H1 (cell line): ENCODE results near the gene DYNLRB1. TPM values are rescaled to one million over a fixed set of nuclear protein-coding genes. Genes with fewer than 3 reads are reported as not detected.

Source experiments
- CTCF ChIA-PET: fragments of 300-600 bp; sonication (Branson Sonifier 250); formaldehyde crosslinking; loops from one replicate; lab custom pipeline; 2021; ENCODE audit not compliant: partially characterized antibody; lab: Charles Lee
- POLR2A ChIA-PET: fragments of 300-600 bp; sonication (Branson Sonifier 250); formaldehyde crosslinking; loops from one replicate; lab custom pipeline; 2021; ENCODE audit warnings: inconsistent platforms; ENCODE audit not compliant: partially characterized antibody; lab: Charles Lee
- DNase-seq, 2 experiments: peaks; one replicate each; pipeline versions ENCODE4 v3.0.0 to v3.0.0-alpha.2; 2010 to 2022; ENCODE audit warnings: low spot score in 2 of 2, low read depth in 1 of 2, mixed read lengths in 1 of 2
- FAIRE-seq: peaks from 2 replicates; lab custom pipeline; 2011; peaks lifted over from hg19 to GRCh38; lab: Jason Lieb, UNC
- H2AFZ ChIP-seq: 2 replicates; pipeline ENCODE4 v1.8.1; 2012; ENCODE audit warnings: low read length, inconsistent platforms
- H2AK5ac ChIP-seq: 2 replicates; pipeline ENCODE4 v1.6.1; 2013; ENCODE audit warnings: low read depth, low read length
- H2BK120ac ChIP-seq: replicated peaks from 2 replicates; pipeline ENCODE3; 2013; ENCODE audit warnings: low read depth, low read length, inconsistent platforms
- H2BK12ac ChIP-seq: 2 replicates; pipeline ENCODE4 v1.6.1; 2013; ENCODE audit warnings: low read depth, low read length
- H2BK15ac ChIP-seq: 2 replicates; pipeline ENCODE4 v1.6.1; 2013; ENCODE audit warnings: low read length
- H2BK20ac ChIP-seq: 2 replicates; pipeline ENCODE4 v1.6.1; 2013; ENCODE audit warnings: low read length
- H2BK5ac ChIP-seq: 2 replicates; pipeline ENCODE4 v1.6.1; 2013; ENCODE audit warnings: low read depth, low read length
- H3K14ac ChIP-seq: 2 replicates; pipeline ENCODE4 v1.6.1; 2013; ENCODE audit warnings: inconsistent platforms; ENCODE audit not compliant: insufficient read length
- H3K18ac ChIP-seq: 2 replicates; pipeline ENCODE4 v1.6.1; 2013; ENCODE audit warnings: low read length; ENCODE audit errors: extremely low read depth
- H3K23ac ChIP-seq: 2 replicates; pipeline ENCODE4 v1.6.1; 2013; ENCODE audit warnings: inconsistent platforms; ENCODE audit not compliant: insufficient read length
- H3K23me2 ChIP-seq: 2 replicates; pipeline ENCODE4 v1.6.1; 2013; ENCODE audit warnings: low read depth, low read length
- H3K27ac ChIP-seq: 2 replicates; pipeline ENCODE4 v1.6.1; 2011; ENCODE audit warnings: low read depth, low read length, inconsistent platforms
- H3K27me3 ChIP-seq, 4 experiments: replicated peaks in 1 of 4; 1 replicate in 1 of 4; 2 replicates in 3 of 4; pipeline versions ENCODE4 v1.6.1 to v1.8.1; 2011 to 2013; ENCODE audit warnings: low read length in 3 of 4, mild to moderate bottlenecking in 3 of 4, inconsistent platforms in 2 of 4, mixed read lengths in 2 of 4, moderate library complexity in 1 of 4; ENCODE audit not compliant: control insufficient read depth in 3 of 4, insufficient read depth in 3 of 4; ENCODE audit errors: extremely low read depth in 1 of 4
- H3K36me3 ChIP-seq, 4 experiments: 2 replicates each; pipeline versions ENCODE4 v1.6.1 to v1.8.1; 2011 to 2013; ENCODE audit warnings: mild to moderate bottlenecking in 4 of 4, low read length in 3 of 4, moderate library complexity in 2 of 4, control low read depth in 1 of 4, inconsistent platforms in 1 of 4; ENCODE audit not compliant: insufficient read depth in 4 of 4, control insufficient read depth in 2 of 4
- H3K4ac ChIP-seq: replicated peaks from 2 replicates; pipeline ENCODE3; 2013; ENCODE audit warnings: low read length, low read depth, mixed read lengths, inconsistent platforms; ENCODE audit not compliant: insufficient read length
- H3K4me1 ChIP-seq, 4 experiments: replicated peaks in 1 of 4; 1 replicate in 1 of 4; 2 replicates in 3 of 4; pipeline versions ENCODE4 v1.6.1 to v1.8.1; 2011 to 2013; ENCODE audit warnings: low read length in 3 of 4, inconsistent platforms in 2 of 4, mixed read lengths in 1 of 4; ENCODE audit not compliant: insufficient read depth in 4 of 4, control insufficient read depth in 3 of 4
- H3K4me2 ChIP-seq, 2 experiments: 2 replicates each; pipeline versions ENCODE4 v1.6.1 to v1.8.1; 2011 to 2013; ENCODE audit warnings: low read depth in 2 of 2, low read length in 2 of 2, control low read depth in 1 of 2, inconsistent platforms in 1 of 2, mild to moderate bottlenecking in 1 of 2; ENCODE audit not compliant: insufficient read depth in 1 of 2
- H3K4me3 ChIP-seq, 4 experiments: fragments of 200-600, 300-600 bp in 1 of 4; sonication (generic), shearing (Covaris generic), sonication (Bioruptor Twin) in 1 of 4; 2 replicates each; pipeline versions ENCODE4 v1.5.1 to v1.8.1; 2011 to 2016; ENCODE audit warnings: low read length in 4 of 4, low read depth in 3 of 4, control low read depth in 2 of 4, inconsistent platforms in 2 of 4, mild to moderate bottlenecking in 2 of 4, mixed read lengths in 1 of 4, moderate library complexity in 1 of 4; ENCODE audit not compliant: insufficient read depth in 2 of 4; ENCODE audit errors: extremely low read depth in 1 of 4
- H3K56ac ChIP-seq: replicated peaks from 2 replicates; pipeline ENCODE3; 2013; ENCODE audit warnings: low read depth, mild to moderate bottlenecking, mixed read lengths, low read length, inconsistent platforms; ENCODE audit not compliant: insufficient read length
- H3K79me1 ChIP-seq: 2 replicates; pipeline ENCODE4 v1.6.1; 2013; ENCODE audit warnings: low read depth, low read length, control low read depth
- H3K79me2 ChIP-seq, 2 experiments: 2 replicates each; pipeline versions ENCODE4 v1.6.1 to v1.8.1; 2012 to 2013; ENCODE audit warnings: low read length in 2 of 2, mild to moderate bottlenecking in 2 of 2, inconsistent platforms in 1 of 2; ENCODE audit not compliant: insufficient read depth in 2 of 2, control insufficient read depth in 1 of 2
- H3K9ac ChIP-seq, 4 experiments: replicated peaks in 1 of 4; 1 replicate in 1 of 4; 2 replicates in 3 of 4; pipeline versions ENCODE4 v1.6.1 to v1.8.1; 2011 to 2013; ENCODE audit warnings: low read depth in 3 of 4, low read length in 3 of 4, control low read depth in 2 of 4, mild to moderate bottlenecking in 2 of 4, moderate library complexity in 2 of 4, inconsistent platforms in 1 of 4; ENCODE audit errors: extremely low read depth in 1 of 4
- H3K9me3 ChIP-seq, 2 experiments: 2 replicates each; pipeline versions ENCODE4 v1.6.1 to v1.8.1; 2012 to 2013; ENCODE audit warnings: mild to moderate bottlenecking in 2 of 2, moderate library complexity in 2 of 2, control low read depth in 1 of 2, inconsistent platforms in 1 of 2, low read depth in 1 of 2, low read length in 1 of 2, mixed read lengths in 1 of 2; ENCODE audit not compliant: insufficient read depth in 2 of 2
- H4K20me1 ChIP-seq, 2 experiments: replicated peaks in 1 of 2; 2 replicates each; pipeline versions ENCODE3 to v1.8.1; 2011 to 2013; ENCODE audit warnings: inconsistent platforms in 2 of 2, low read length in 2 of 2, mild to moderate bottlenecking in 1 of 2; ENCODE audit not compliant: insufficient read depth in 2 of 2, control insufficient read depth in 1 of 2
- H4K5ac ChIP-seq: 2 replicates; pipeline ENCODE4 v1.6.1; 2013; ENCODE audit warnings: low read length, low read depth, mixed read lengths, inconsistent platforms; ENCODE audit not compliant: insufficient read length
- H4K8ac ChIP-seq: 2 replicates; pipeline ENCODE4 v1.8.0; 2013; ENCODE audit warnings: mild to moderate bottlenecking, moderate library complexity, low read length, inconsistent platforms; ENCODE audit not compliant: insufficient read depth; ENCODE audit errors: extremely low read depth
- H4K91ac ChIP-seq: replicated peaks from 2 replicates; pipeline ENCODE3; 2013; ENCODE audit warnings: low read length, mixed read lengths, inconsistent platforms; ENCODE audit not compliant: insufficient read length
- EP300 ChIP-seq, 2 experiments: IDR thresholded peaks; 1 replicate in 1 of 2; 2 replicates in 1 of 2; pipeline ENCODE4 v1.6.1; 2011 to 2012; ENCODE audit warnings: low read depth in 2 of 2, low read length in 2 of 2, mild to moderate bottlenecking in 2 of 2, borderline replicate concordance in 1 of 2, inconsistent platforms in 1 of 2, moderate library complexity in 1 of 2
- HDAC6 ChIP-seq: IDR thresholded peaks from one replicate; pipeline ENCODE4 v1.7.1; 2012; ENCODE audit warnings: low read depth, mild to moderate bottlenecking, inconsistent platforms, low read length, moderate library complexity
- SP4 ChIP-seq: IDR thresholded peaks from 2 replicates; pipeline ENCODE4 v1.6.1; 2012; ENCODE audit warnings: low read length, inconsistent platforms
- SUZ12 ChIP-seq: fragments of 200-600 bp; sonication (generic); IDR thresholded peaks from 2 replicates; pipeline ENCODE4 v1.6.1; 2012; ENCODE audit warnings: mild to moderate bottlenecking, inconsistent platforms, low read length, moderate library complexity, mixed read lengths
- ZNF274 ChIP-seq: IDR thresholded peaks from 2 replicates; pipeline ENCODE4 v1.7.0; 2012; ENCODE audit warnings: low read length, borderline replicate concordance; ENCODE audit errors: extremely low read depth
- WGBS, 2 experiments: shearing (Covaris generic) in 1 of 2; methylation state at CpG; one replicate each; pipeline versions ENCODE4 v1.1.6 to v1.1.7; 2013 to 2015; ENCODE audit warnings: low lambda C conversion rate in 2 of 2, mixed read lengths in 2 of 2, inconsistent platforms in 1 of 2, low coverage in 1 of 2, missing lambda C conversion rate in 1 of 2; ENCODE audit not compliant: insufficient replicate concordance in 2 of 2, insufficient coverage in 1 of 2, insufficient read length in 1 of 2; ENCODE audit errors: extremely low coverage in 1 of 2, missing lambda C conversion rate in 1 of 2; 5-methylcytosine and 5-hydroxymethylcytosine counted together
- polyA plus RNA-seq, 7 experiments: library from polyadenylated mRNA; depleted of rRNA in 3 of 7; stranded (reverse) in 5 of 7; unstranded in 2 of 7; fragments of >200 nt in 5 of 7; fragments of 200-250 nt in 2 of 7; gene quantifications; 1 replicate in 5 of 7; 2 replicates in 1 of 7; 4 replicates in 1 of 7; pipeline versions ENCODE4 v1.2.1 to v1.2.3, GENCODE V29; 2011 to 2013; ENCODE audit warnings: missing spikeins in 2 of 7, mixed read lengths in 2 of 7
- total RNA-seq: library from RNA; stranded (reverse); fragmentation: NEBNext Ultra II Directional; extraction: Animal tissue kit (Norgen Biotek cat#: 25700); gene quantifications from 2 replicates; pipeline ENCODE4 v1.2.1, GENCODE V29; 2021
- TF ChIP-seq, protein P1 (sequence below): IDR thresholded peaks from 2 replicates; pipeline ENCODE4 v1.6.1; 2012; ENCODE audit warnings: inconsistent platforms
- TF ChIP-seq, protein P2 (sequence below): IDR thresholded peaks from 2 replicates; pipeline ENCODE4 v1.6.1; 2011; ENCODE audit warnings: low read depth, mild to moderate bottlenecking, low read length; ENCODE audit not compliant: insufficient read depth
- TF ChIP-seq, protein P3 (sequence below): IDR thresholded peaks from 2 replicates; pipeline ENCODE4 v1.6.1; 2012; ENCODE audit warnings: low read length, inconsistent platforms

DYNLRB1 gene
- total and polyA plus RNA-seq, 2 of the 8 experiments (the other 6 are each of a cell fraction or from before 2014, with no cell fraction given) = 109 to 214 TPM

DNA sequence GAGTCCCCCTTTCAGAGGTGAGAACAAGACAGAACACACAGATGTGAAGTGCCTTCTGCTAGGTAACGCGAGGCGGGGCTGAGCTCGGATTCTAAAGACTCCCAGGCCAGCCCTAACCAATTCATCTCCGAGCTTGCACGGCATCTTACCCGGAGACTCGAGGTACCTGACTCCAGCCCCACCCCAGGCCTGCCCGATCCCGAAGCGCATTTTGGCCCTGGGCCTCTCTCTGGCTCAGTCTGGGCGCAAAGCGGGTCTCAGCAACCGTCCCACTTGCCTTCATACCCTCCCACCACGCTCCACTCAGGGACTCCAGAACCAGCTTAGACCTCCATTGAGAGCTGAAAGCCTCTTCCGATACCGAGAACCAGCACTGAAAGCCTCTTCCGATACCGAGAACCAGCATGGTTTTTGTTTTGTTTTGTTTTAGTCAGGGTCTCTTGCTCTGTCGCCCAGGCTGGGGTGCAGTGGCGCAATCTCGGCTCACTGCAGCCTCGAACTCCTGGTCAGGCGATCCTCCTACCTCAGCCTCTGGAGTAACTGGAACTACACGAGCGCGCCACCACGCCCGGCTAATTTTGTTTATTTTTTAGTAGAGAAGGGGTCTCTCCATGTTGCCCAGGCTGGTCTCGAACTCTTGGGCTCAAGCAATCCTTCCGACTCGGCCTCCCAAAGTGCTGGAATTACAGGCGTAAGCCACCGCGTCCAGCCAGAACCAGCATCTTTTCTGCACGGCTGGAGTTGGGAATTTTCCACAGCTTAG is 557 bp upstream of the DYNLRB1 start:
- H3K4ac ChIP-seq = no peak overlapping the region
- H2BK15ac ChIP-seq = no peak overlapping the region
- peak overlapping the region; percentile 94 for H2AFZ ChIP-seq
- no peaks in the 10 kb centered on the region; a peak in 1 of 8 replicates for H3K36me3 ChIP-seq
- H2BK120ac ChIP-seq = no peak overlapping the region
- H3K18ac ChIP-seq = peak overlapping the region; percentile 96
- peak overlapping the region; percentile 77 to 81 for H3K4me2 ChIP-seq
- no peak overlapping the region for H3K14ac ChIP-seq
- H3K4me1 ChIP-seq = peaks cover 0 to 3% (median 3%) of the 10 kb centered on the region in 4 experiments; a peak in 3 of 7 replicates
- DNase-seq = peak; percentile 67 to 84
- no peak overlapping the region for H2BK20ac ChIP-seq
- H3K23me2 ChIP-seq = peaks cover 10% of the 10 kb centered on the region
- 4% methylated on average over 36 of the region's 36 CpGs; no CpG with 5 or more reads in 1 of the 2 experiments for WGBS, 2 experiments
- H3K9me3 ChIP-seq = no peaks in the 10 kb centered on the region
- ChIA-PET POLR2A (interaction anchor here (0.5 to 3.3 kb wide), 14 partner anchors 10 to 240 kb away, joined by 3 to 15 read pairs (median 4); partner anchors contain the start of genes AHCY and ITCH), CTCF (interaction anchor here (0.9 to 4.7 kb wide), 7 partner anchors 15 to 326 kb away, joined by 3 to 25 read pairs (median 3); no protein-coding TSS in a partner anchor)
- peaks cover 0 to 39% of the 10 kb centered on the region in 2 experiments; a peak in 3 of 4 replicates for H3K79me2 ChIP-seq
- H2BK12ac ChIP-seq = no peak overlapping the region; the same call in 1 of the 2 replicates
- H3K23ac ChIP-seq = no peak overlapping the region
- peak overlapping the region; percentile 45 for H4K91ac ChIP-seq
- peak overlapping the region; percentile 55 for H4K5ac ChIP-seq
- H3K27me3 ChIP-seq = no peaks in the 10 kb centered on the region
- H2AK5ac ChIP-seq = 0 out of 2 replicates have a peak overlapping the region, but pooled peaks have one; percentile 30
- peak overlapping the region; percentile 77 to 87 (median 82) for H3K4me3 ChIP-seq
- FAIRE-seq = no peak
- H3K79me1 ChIP-seq = no peaks in the 10 kb centered on the region
- H3K56ac ChIP-seq = no peak overlapping the region
- H3K9ac ChIP-seq = peak overlapping the region; percentile 46 to 88 (median 76)
- peak overlapping the region; percentile 79 for H2BK5ac ChIP-seq
- peak overlapping the region; percentile 56 for H3K27ac ChIP-seq
- peak overlapping the region; percentile 97; the same call in 1 of the 2 replicates for H4K8ac ChIP-seq
- peaks cover 3 to 5% of the 10 kb centered on the region in 2 experiments for H4K20me1 ChIP-seq
- TF ChIP-seq HDAC6 (no peak), SUZ12 (no peak), EP300 (IDR thresholded peaks at IDR 0.05; ENCODE audit: borderline replicate concordance in 1 of 2, low read depth in 2 of 2, low read length in 2 of 2) (no peak), SP4 (no peak), ZNF274 (no peak)
- TF ChIP-seq, protein P1, sequence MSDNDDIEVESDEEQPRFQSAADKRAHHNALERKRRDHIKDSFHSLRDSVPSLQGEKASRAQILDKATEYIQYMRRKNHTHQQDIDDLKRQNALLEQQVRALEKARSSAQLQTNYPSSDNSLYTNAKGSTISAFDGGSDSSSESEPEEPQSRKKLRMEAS = no peak
- TF ChIP-seq, protein P2, sequence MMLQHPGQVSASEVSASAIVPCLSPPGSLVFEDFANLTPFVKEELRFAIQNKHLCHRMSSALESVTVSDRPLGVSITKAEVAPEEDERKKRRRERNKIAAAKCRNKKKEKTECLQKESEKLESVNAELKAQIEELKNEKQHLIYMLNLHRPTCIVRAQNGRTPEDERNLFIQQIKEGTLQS = no peak
- TF ChIP-seq, protein P3, sequence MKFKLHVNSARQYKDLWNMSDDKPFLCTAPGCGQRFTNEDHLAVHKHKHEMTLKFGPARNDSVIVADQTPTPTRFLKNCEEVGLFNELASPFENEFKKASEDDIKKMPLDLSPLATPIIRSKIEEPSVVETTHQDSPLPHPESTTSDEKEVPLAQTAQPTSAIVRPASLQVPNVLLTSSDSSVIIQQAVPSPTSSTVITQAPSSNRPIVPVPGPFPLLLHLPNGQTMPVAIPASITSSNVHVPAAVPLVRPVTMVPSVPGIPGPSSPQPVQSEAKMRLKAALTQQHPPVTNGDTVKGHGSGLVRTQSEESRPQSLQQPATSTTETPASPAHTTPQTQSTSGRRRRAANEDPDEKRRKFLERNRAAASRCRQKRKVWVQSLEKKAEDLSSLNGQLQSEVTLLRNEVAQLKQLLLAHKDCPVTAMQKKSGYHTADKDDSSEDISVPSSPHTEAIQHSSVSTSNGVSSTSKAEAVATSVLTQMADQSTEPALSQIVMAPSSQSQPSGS = no peak
